Measurements from ENCODE around the gene ALDH1B1.
A peak's percentile ranks its signal among the peaks of the same experiment; 100 is the strongest.

The ALDH1B1 gene

GRCh38 chr9:38443181-38443580 is 50.7 kb downstream of the ALDH1B1 start:
- DNase-seq (ENCODE audit: extremely low read depth, low read depth): peak; percentile 3

GRCh38 chr9:38443597-38443996 is 51.1 kb downstream of the ALDH1B1 start:
- no peak for TF ChIP-seq CTCF (IDR thresholded peaks at IDR 0.05; ENCODE audit: low read depth, low read length, missing control alignments)
- no peak overlapping the region for H3K4me3 ChIP-seq (replicated peaks; ENCODE audit: low read depth, low read length)
- DNase-seq (ENCODE audit: extremely low read depth, low read depth): no peak

More at GRCh38 chr9:38443181-38443580, 50.7 kb downstream of the ALDH1B1 start:
- no peak for TF ChIP-seq CTCF (IDR thresholded peaks at IDR 0.05; ENCODE audit: low read depth, low read length, missing control alignments)
- no peak overlapping the region for H3K4me3 ChIP-seq (replicated peaks; ENCODE audit: low read depth, low read length)

- no peak for TF ChIP-seq CTCF (IDR thresholded peaks at IDR 0.05; ENCODE audit: low read depth, low read length, missing control alignments)
These were observed 52.9 kb downstream of the ALDH1B1 start for GRCh38 chr9:38445154-38446043.

GRCh38 chr9:38447703-38448102 is 55.2 kb downstream of the ALDH1B1 start:
- no peak overlapping the region for H3K4me3 ChIP-seq (replicated peaks; ENCODE audit: low read depth, low read length)
- no peak for DNase-seq (ENCODE audit: extremely low read depth, low read depth)
- no peak for TF ChIP-seq CTCF (IDR thresholded peaks at IDR 0.05; ENCODE audit: low read depth, low read length, missing control alignments)

More at GRCh38 chr9:38445154-38446043, 52.9 kb downstream of the ALDH1B1 start:
- H3K4me3 ChIP-seq (replicated peaks; ENCODE audit: low read depth, low read length): no peak overlapping the region
- no peak for DNase-seq (ENCODE audit: extremely low read depth, low read depth)

All from HFF-Myc (cell line).